H1 (cell line): ENCODE data around the gene KRTAP10-3. TPM values are rescaled to one million over a fixed set of nuclear protein-coding genes. Genes with fewer than 3 reads are reported as not detected.

Experiments used
- CREB1 ChIP-seq: IDR thresholded peaks from 2 replicates; pipeline ENCODE4 v1.6.1; 2012; ENCODE audit warnings: inconsistent platforms
- HDAC2 ChIP-seq, 2 experiments: fragments of 300-600 bp in 1 of 2; sonication (generic) in 1 of 2; IDR thresholded peaks; 2 replicates each; pipeline ENCODE4 v1.6.1; 2011 to 2012; ENCODE audit warnings: low read depth in 2 of 2, low read length in 2 of 2, mild to moderate bottlenecking in 2 of 2, moderate library complexity in 2 of 2, borderline replicate concordance in 1 of 2, inconsistent platforms in 1 of 2
- POLR2AphosphoS5 ChIP-seq: IDR thresholded peaks from 2 replicates; pipeline ENCODE4 v1.6.1; 2011; ENCODE audit warnings: low read depth, low read length
- SRF ChIP-seq: IDR thresholded peaks from 2 replicates; pipeline ENCODE4 v1.6.1; 2011; ENCODE audit warnings: mild to moderate bottlenecking, low read depth, low read length, moderate library complexity
- polyA plus RNA-seq, 7 experiments: library from polyadenylated mRNA; depleted of rRNA in 3 of 7; stranded (reverse) in 5 of 7; unstranded in 2 of 7; fragments of >200 nt in 5 of 7; fragments of 200-250 nt in 2 of 7; gene quantifications; 1 replicate in 5 of 7; 2 replicates in 1 of 7; 4 replicates in 1 of 7; pipeline versions ENCODE4 v1.2.1 to v1.2.3, GENCODE V29; 2011 to 2013; ENCODE audit warnings: missing spikeins in 2 of 7, mixed read lengths in 2 of 7
- total RNA-seq: library from RNA; stranded (reverse); fragmentation: NEBNext Ultra II Directional; extraction: Animal tissue kit (Norgen Biotek cat#: 25700); gene quantifications from 2 replicates; pipeline ENCODE4 v1.2.1, GENCODE V29; 2021
- TF ChIP-seq, protein P1 (sequence below): fragments of 300-600 bp; sonication (generic); IDR thresholded peaks from 2 replicates; pipeline ENCODE4 v1.7.1; 2012; ENCODE audit warnings: low read length, moderate library complexity, mild to moderate bottlenecking, inconsistent platforms; ENCODE audit not compliant: insufficient replicate concordance
- TF ChIP-seq, protein P2 (sequence below), 3 experiments: IDR thresholded peaks; 1 replicate in 2 of 3; 2 replicates in 1 of 3; pipeline versions ENCODE4 v1.5.1 to v1.6.1; 2011; ENCODE audit warnings: low read length in 3 of 3, mild to moderate bottlenecking in 3 of 3, inconsistent platforms in 2 of 3, low read depth in 1 of 3, moderate library complexity in 1 of 3; ENCODE audit not compliant: insufficient read depth in 1 of 3; ENCODE audit errors: control extremely low read depth in 1 of 3
- TF ChIP-seq, protein P3 (sequence below): IDR thresholded peaks from 2 replicates; pipeline ENCODE4 v1.6.1; 2011; ENCODE audit warnings: low read depth, mild to moderate bottlenecking, low read length; ENCODE audit not compliant: insufficient read depth

KRTAP10-3 gene
- total and polyA plus RNA-seq, 2 of the 8 experiments (the other 6 are each of a cell fraction or from before 2014, with no cell fraction given): not detected

DNA sequence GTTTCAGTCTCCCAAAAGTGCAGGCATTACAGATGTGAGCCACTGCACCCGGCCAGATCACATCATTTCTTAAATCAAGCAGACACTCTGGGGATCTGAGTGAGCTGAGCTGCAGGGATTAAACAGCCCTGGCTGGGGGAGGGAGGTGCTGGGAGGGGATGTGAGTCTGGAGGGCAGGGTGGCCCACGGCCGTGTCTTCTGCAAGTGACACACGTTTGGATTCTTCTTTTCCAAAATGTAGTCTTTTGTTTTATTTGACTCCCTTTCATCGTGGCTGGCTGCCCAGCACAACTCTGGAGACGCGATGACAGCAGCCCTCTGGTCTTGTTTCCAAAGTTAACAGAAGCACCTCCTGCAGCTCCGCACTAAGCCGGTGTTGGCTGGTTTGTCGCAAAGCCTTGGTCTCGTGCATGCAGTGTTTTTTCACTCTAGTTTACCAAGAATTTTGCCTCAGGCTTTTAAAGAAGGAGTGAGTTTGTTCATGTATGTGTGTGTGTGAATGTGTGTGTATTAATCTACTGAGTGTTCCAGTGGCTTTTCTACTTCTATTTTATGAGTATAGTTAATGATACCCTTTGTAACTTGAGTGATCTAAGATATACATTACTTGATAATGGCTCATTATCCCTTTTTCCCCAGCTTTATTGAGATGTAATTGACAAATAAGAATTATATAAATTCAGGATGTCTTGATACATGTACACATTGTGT, 24.6 kb upstream of the KRTAP10-3 start (continued):
- TF ChIP-seq, protein P1, sequence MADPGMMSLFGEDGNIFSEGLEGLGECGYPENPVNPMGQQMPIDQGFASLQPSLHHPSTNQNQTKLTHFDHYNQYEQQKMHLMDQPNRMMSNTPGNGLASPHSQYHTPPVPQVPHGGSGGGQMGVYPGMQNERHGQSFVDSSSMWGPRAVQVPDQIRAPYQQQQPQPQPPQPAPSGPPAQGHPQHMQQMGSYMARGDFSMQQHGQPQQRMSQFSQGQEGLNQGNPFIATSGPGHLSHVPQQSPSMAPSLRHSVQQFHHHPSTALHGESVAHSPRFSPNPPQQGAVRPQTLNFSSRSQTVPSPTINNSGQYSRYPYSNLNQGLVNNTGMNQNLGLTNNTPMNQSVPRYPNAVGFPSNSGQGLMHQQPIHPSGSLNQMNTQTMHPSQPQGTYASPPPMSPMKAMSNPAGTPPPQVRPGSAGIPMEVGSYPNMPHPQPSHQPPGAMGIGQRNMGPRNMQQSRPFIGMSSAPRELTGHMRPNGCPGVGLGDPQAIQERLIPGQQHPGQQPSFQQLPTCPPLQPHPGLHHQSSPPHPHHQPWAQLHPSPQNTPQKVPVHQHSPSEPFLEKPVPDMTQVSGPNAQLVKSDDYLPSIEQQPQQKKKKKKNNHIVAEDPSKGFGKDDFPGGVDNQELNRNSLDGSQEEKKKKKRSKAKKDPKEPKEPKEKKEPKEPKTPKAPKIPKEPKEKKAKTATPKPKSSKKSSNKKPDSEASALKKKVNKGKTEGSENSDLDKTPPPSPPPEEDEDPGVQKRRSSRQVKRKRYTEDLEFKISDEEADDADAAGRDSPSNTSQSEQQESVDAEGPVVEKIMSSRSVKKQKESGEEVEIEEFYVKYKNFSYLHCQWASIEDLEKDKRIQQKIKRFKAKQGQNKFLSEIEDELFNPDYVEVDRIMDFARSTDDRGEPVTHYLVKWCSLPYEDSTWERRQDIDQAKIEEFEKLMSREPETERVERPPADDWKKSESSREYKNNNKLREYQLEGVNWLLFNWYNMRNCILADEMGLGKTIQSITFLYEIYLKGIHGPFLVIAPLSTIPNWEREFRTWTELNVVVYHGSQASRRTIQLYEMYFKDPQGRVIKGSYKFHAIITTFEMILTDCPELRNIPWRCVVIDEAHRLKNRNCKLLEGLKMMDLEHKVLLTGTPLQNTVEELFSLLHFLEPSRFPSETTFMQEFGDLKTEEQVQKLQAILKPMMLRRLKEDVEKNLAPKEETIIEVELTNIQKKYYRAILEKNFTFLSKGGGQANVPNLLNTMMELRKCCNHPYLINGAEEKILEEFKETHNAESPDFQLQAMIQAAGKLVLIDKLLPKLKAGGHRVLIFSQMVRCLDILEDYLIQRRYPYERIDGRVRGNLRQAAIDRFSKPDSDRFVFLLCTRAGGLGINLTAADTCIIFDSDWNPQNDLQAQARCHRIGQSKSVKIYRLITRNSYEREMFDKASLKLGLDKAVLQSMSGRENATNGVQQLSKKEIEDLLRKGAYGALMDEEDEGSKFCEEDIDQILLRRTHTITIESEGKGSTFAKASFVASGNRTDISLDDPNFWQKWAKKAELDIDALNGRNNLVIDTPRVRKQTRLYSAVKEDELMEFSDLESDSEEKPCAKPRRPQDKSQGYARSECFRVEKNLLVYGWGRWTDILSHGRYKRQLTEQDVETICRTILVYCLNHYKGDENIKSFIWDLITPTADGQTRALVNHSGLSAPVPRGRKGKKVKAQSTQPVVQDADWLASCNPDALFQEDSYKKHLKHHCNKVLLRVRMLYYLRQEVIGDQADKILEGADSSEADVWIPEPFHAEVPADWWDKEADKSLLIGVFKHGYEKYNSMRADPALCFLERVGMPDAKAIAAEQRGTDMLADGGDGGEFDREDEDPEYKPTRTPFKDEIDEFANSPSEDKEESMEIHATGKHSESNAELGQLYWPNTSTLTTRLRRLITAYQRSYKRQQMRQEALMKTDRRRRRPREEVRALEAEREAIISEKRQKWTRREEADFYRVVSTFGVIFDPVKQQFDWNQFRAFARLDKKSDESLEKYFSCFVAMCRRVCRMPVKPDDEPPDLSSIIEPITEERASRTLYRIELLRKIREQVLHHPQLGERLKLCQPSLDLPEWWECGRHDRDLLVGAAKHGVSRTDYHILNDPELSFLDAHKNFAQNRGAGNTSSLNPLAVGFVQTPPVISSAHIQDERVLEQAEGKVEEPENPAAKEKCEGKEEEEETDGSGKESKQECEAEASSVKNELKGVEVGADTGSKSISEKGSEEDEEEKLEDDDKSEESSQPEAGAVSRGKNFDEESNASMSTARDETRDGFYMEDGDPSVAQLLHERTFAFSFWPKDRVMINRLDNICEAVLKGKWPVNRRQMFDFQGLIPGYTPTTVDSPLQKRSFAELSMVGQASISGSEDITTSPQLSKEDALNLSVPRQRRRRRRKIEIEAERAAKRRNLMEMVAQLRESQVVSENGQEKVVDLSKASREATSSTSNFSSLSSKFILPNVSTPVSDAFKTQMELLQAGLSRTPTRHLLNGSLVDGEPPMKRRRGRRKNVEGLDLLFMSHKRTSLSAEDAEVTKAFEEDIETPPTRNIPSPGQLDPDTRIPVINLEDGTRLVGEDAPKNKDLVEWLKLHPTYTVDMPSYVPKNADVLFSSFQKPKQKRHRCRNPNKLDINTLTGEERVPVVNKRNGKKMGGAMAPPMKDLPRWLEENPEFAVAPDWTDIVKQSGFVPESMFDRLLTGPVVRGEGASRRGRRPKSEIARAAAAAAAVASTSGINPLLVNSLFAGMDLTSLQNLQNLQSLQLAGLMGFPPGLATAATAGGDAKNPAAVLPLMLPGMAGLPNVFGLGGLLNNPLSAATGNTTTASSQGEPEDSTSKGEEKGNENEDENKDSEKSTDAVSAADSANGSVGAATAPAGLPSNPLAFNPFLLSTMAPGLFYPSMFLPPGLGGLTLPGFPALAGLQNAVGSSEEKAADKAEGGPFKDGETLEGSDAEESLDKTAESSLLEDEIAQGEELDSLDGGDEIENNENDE: no peak
- TF ChIP-seq, protein P2, sequence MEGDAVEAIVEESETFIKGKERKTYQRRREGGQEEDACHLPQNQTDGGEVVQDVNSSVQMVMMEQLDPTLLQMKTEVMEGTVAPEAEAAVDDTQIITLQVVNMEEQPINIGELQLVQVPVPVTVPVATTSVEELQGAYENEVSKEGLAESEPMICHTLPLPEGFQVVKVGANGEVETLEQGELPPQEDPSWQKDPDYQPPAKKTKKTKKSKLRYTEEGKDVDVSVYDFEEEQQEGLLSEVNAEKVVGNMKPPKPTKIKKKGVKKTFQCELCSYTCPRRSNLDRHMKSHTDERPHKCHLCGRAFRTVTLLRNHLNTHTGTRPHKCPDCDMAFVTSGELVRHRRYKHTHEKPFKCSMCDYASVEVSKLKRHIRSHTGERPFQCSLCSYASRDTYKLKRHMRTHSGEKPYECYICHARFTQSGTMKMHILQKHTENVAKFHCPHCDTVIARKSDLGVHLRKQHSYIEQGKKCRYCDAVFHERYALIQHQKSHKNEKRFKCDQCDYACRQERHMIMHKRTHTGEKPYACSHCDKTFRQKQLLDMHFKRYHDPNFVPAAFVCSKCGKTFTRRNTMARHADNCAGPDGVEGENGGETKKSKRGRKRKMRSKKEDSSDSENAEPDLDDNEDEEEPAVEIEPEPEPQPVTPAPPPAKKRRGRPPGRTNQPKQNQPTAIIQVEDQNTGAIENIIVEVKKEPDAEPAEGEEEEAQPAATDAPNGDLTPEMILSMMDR (IDR thresholded peaks at IDR 0.05; ENCODE audit: control extremely low read depth in 1 of 3, insufficient read depth in 1 of 3, low read depth in 1 of 3, low read length in 3 of 3): no peak
- TF ChIP-seq, protein P3, sequence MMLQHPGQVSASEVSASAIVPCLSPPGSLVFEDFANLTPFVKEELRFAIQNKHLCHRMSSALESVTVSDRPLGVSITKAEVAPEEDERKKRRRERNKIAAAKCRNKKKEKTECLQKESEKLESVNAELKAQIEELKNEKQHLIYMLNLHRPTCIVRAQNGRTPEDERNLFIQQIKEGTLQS: no peak
- TF ChIP-seq HDAC2 (IDR thresholded peaks at IDR 0.05; ENCODE audit: borderline replicate concordance in 1 of 2, low read depth in 2 of 2, low read length in 2 of 2): no peak
- TF ChIP-seq SRF: no peak
- TF ChIP-seq POLR2AphosphoS5: no peak
- TF ChIP-seq CREB1: no peak
- TF ChIP-seq, all 59 proteins: peak for 0
